Left ventricle myocardium inferior (tissue), 1 donor: Measurements from ENCODE around the gene NCEH1. TPM values are rescaled to one million over a fixed set of nuclear protein-coding genes. Genes with fewer than 3 reads are reported as not detected.

Experiments
- DNase-seq: peaks from one replicate; pipeline ENCODE4 v3.0.0-alpha.2; 2020
- H3K27ac ChIP-seq: fragments of 200-600 bp; replicated peaks from 2 replicates; pipeline ENCODE4 v1.8.0; 2021
- H3K27me3 ChIP-seq: fragments of 200-600 bp; 2 replicates; pipeline ENCODE4 v1.8.0; 2021; ENCODE audit warnings: low read depth
- H3K36me3 ChIP-seq: fragments of 200-600 bp; 2 replicates; pipeline ENCODE4 v1.8.0; 2021
- H3K4me1 ChIP-seq: fragments of 200-600 bp; 2 replicates; pipeline ENCODE4 v1.8.0; 2021
- H3K4me3 ChIP-seq: fragments of 200-600 bp; 2 replicates; pipeline ENCODE4 v1.8.0; 2021; ENCODE audit warnings: mild to moderate bottlenecking, moderate library complexity
- H3K9me3 ChIP-seq: fragments of 200-600 bp; replicated peaks from 2 replicates; pipeline ENCODE4 v1.8.0; 2021
- intact Hi-C: fragments of 100-400 bp; cut with micrococcal nuclease; formaldehyde crosslinking; loops from one replicate; pipeline ENCODE4 v1.11.0; 2022
- total RNA-seq: library from RNA; stranded (reverse); fragmentation: NEBNext Ultra II Directional; extraction: Animal tissue kit (Norgen Biotek cat#: 25700); gene quantifications from one replicate; pipeline ENCODE4 v1.2.1, GENCODE V29; 2021
- TF ChIP-seq, protein P1 (sequence below): fragments of 200-600 bp; IDR thresholded peaks from 2 replicates; pipeline ENCODE4 v1.8.0; 2021; ENCODE audit warnings: antibody characterized with exemption, mild to moderate bottlenecking, borderline replicate concordance
- donor health status: DM: no; HTN: yes; CAD: no; lungs with severe emphysema.

The NCEH1 gene
- total RNA-seq, 1 donor from 2014 or later = 58.6 TPM

DNA sequence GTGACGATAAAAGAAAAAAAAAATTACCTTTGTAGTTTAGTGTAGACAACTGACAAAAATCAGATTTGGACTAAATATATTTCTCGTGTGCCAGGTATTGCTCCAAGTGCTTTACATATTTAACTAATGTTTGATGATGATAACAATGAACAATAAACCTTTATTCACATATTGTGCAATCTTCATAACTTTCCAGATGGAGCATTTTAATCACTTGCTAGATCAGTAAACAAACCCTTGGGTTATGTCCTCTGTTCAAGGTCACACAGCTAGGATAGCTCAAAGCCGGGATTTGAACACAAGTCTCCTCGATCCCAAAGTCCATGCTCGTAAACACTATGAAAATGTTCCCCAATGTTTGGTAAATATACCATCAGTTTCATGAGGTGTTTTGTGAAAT lies 14.5 kb downstream of the NCEH1 start:
- H3K27ac ChIP-seq = no peak overlapping the region
- H3K4me3 ChIP-seq = no peak overlapping the region
- intact Hi-C loops = no loop called here
- peaks cover 82% of the 10 kb centered on the region for H3K4me1 ChIP-seq
- no peak for DNase-seq
- H3K9me3 ChIP-seq = no peaks in the 10 kb centered on the region
- no peaks in the 10 kb centered on the region for H3K27me3 ChIP-seq
- TF ChIP-seq, protein P1, sequence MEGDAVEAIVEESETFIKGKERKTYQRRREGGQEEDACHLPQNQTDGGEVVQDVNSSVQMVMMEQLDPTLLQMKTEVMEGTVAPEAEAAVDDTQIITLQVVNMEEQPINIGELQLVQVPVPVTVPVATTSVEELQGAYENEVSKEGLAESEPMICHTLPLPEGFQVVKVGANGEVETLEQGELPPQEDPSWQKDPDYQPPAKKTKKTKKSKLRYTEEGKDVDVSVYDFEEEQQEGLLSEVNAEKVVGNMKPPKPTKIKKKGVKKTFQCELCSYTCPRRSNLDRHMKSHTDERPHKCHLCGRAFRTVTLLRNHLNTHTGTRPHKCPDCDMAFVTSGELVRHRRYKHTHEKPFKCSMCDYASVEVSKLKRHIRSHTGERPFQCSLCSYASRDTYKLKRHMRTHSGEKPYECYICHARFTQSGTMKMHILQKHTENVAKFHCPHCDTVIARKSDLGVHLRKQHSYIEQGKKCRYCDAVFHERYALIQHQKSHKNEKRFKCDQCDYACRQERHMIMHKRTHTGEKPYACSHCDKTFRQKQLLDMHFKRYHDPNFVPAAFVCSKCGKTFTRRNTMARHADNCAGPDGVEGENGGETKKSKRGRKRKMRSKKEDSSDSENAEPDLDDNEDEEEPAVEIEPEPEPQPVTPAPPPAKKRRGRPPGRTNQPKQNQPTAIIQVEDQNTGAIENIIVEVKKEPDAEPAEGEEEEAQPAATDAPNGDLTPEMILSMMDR = no peak
- H3K36me3 ChIP-seq = no peaks in the 10 kb centered on the region

GRCh38 chr3:172694573-172695246 lies 16.2 kb downstream of the NCEH1 start:
- H3K27ac ChIP-seq = no peak overlapping the region
- H3K9me3 ChIP-seq = no peaks in the 10 kb centered on the region
- TF ChIP-seq, protein P1 = no peak
- no peaks in the 10 kb centered on the region for H3K36me3 ChIP-seq
- no peak overlapping the region for H3K4me3 ChIP-seq
- DNase-seq = no peak
- no peaks in the 10 kb centered on the region for H3K27me3 ChIP-seq
- intact Hi-C loops = no loop called here
- H3K4me1 ChIP-seq = peaks cover 75% of the 10 kb centered on the region

DNA sequence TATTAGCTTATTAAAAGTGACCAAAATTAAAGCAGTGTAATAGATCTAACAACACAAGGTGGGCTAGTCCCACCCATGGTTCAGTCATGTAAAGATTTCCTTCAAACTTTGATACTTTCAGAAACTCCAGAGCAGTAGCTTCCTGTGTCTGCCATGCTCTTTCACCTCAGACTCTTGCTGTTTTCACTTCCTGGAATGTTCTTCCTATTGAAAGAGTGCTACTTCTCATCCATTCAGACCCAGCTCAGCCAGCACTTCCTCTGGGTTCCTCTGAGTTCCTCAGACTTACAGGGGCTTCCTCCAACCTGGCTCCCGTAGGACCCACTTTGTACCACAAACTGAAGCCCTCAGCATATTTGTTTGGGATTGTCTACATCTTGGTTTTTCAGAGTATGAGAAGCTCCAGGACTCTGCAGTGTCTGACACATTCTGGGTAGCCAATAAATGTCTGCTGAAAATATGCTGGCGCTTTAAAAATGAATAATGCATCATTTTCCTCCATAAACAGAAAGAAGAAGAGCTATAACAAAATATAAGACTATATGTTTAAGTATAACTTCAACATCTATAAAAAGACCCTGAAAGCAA lies 18.0 kb downstream of the NCEH1 start:
- intact Hi-C loops = no loop called here
- H3K36me3 ChIP-seq = no peaks in the 10 kb centered on the region
- H3K27ac ChIP-seq = peak overlapping the region; percentile 90
- H3K9me3 ChIP-seq = no peaks in the 10 kb centered on the region
- no peaks in the 10 kb centered on the region for H3K27me3 ChIP-seq
- no peak for DNase-seq
- peaks cover 75% of the 10 kb centered on the region for H3K4me1 ChIP-seq
- H3K4me3 ChIP-seq = no peak overlapping the region
- TF ChIP-seq, protein P1 = no peak

DNA sequence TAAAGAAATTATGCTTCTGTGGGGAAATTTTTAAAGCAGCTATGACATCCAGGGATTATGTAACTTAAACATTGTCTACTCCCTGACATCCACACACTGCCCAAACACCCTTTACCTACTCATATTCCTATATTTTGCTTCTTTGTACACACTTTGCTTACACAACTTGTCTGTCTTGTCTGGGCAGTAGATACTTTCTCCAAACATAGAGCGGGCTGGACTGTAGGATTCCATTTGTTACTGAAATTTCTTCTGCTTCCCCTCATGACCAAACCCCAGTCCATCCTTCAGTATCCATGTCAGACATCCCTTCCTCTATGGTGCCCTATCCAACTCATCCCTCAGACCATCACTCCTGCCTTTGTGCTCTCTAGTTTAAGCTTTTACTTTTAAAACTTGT lies 19.9 kb downstream of the NCEH1 start:
- DNase-seq = no peak
- Histone ChIP-seq H3K27ac (peak overlapping the region; percentile 90), H3K27me3 (no peaks in the 10 kb centered on the region), H3K9me3 (no peaks in the 10 kb centered on the region), H3K4me3 (no peak overlapping the region), H3K4me1 (peaks cover 78% of the 10 kb centered on the region), H3K36me3 (no peaks in the 10 kb centered on the region)
- intact Hi-C loops = no loop called here
- TF ChIP-seq, protein P1 = no peak

DNA sequence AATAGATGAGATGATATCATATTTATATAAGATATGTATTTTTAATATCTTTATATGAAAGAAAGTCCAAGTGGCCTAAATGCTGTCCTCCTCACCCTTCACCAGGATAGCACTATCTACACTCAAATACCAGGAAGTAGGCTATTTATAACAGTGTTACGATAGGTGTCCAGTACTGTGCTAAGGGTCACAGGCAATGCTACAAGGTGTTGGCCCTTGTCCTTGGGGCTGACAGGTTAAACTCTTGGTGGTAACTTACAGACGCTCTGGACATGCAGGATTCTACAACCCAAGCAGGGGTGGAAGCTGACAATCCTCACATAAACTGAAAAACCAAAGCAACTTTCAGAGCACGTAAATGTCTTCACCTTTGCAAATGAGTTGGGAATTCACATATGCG lies 22.3 kb downstream of the NCEH1 start:
- H3K9me3 ChIP-seq = no peaks in the 10 kb centered on the region
- no peaks in the 10 kb centered on the region for H3K36me3 ChIP-seq
- intact Hi-C loops = no loop called here
- H3K4me1 ChIP-seq = peaks cover 82% of the 10 kb centered on the region
- peak overlapping the region; percentile 2 for H3K4me3 ChIP-seq
- no peak for DNase-seq
- H3K27me3 ChIP-seq = no peaks in the 10 kb centered on the region
- TF ChIP-seq, protein P1 = no peak
- peak overlapping the region; percentile 90 for H3K27ac ChIP-seq
